Stimulated activated CD4-positive, alpha-beta T cell treated with anti-CD3 and anti-CD28 coated beads, Interleukin-12 subunit alpha, Interleukin-12 subunit beta, amount 100 ng/mL, for 4 hours (primary cell): ENCODE measurements around the gene CLASRP.
"Not testable (repeated sequence)": the region's sequence is repeated elsewhere in the genome, so short reads cannot be mapped to it uniquely, and the experiment has no call there.

Experiments
- DNase-seq: peaks from one replicate; pipeline ENCODE4 v3.0.0-alpha.2; 2020

CLASRP gene, protein sequence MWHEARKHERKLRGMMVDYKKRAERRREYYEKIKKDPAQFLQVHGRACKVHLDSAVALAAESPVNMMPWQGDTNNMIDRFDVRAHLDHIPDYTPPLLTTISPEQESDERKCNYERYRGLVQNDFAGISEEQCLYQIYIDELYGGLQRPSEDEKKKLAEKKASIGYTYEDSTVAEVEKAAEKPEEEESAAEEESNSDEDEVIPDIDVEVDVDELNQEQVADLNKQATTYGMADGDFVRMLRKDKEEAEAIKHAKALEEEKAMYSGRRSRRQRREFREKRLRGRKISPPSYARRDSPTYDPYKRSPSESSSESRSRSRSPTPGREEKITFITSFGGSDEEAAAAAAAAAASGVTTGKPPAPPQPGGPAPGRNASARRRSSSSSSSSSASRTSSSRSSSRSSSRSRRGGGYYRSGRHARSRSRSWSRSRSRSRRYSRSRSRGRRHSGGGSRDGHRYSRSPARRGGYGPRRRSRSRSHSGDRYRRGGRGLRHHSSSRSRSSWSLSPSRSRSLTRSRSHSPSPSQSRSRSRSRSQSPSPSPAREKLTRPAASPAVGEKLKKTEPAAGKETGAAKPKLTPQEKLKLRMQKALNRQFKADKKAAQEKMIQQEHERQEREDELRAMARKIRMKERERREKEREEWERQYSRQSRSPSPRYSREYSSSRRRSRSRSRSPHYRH

DNA sequence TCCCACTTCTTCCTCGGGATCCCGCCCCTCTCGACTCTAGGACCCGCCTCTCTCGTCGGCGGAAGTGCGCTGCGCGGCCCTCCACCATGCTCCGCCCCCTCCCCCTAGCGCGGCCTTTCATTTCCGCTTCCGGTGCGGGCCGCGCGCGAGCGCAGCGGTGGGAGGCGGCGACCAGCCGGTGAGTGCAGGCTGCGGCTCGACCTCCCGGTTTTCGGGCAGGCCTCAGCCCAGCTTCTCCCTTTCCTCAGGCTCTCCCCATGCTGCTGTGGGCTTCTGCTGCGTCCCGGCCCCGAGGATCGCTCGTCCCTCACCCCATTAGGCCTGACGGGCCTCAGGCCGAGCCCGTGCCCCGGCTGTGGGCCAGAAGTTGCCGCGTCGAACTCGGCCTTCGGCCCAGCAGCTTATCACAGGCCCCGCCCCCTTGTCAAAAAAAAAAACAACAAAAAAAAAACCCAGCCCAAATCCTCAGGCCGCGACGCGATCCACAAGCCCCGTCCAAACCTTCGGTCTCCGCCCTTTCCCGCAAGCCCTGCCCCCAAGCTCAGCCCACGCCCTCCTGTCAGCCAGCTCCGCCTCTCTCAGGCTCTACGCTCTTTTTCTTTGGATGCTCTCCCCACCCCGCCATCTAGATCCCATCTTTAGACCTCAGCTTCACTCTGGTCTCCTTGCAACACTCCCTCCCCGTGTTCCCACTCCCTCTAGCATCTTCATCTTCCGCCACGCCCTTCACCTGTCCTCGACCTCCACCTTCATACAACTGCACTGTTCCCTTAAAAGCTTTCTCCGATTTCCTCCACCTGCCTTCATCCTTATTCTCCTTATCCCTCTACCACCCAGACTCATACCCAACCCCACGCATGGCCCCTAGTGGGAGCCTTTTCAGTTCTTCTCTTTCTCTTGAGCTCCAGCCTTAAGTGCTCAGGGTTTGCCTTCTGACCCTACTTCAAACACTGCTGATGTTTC lies at the start of gene CLASRP:
CLASRP (plus strand) TSS at position 115 of the 963 bp plus-strand sequence. CDS start 1,168 bp downstream, outside the sequence.
- peak; percentile 86 for DNase-seq

DNA sequence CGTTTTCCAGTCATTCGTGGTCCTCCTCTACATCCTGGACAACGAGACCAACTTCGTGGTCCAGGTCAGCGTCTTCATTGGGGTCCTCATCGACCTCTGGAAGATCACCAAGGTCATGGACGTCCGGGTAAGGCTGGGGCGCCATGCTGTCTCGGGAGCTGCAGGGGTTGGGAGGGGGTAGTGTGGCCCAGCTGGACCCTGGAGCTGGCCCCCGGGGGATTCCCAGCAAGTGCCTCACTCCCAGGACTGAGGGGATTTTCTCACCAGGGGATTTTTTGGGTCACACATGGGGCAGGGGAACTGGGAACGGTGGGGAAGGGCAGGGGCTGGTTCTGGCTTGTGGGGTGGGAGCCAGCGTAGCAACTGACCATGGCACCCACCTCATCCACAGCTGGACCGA lies 48.4 kb upstream of the CLASRP start:
- no peak for DNase-seq

DNA sequence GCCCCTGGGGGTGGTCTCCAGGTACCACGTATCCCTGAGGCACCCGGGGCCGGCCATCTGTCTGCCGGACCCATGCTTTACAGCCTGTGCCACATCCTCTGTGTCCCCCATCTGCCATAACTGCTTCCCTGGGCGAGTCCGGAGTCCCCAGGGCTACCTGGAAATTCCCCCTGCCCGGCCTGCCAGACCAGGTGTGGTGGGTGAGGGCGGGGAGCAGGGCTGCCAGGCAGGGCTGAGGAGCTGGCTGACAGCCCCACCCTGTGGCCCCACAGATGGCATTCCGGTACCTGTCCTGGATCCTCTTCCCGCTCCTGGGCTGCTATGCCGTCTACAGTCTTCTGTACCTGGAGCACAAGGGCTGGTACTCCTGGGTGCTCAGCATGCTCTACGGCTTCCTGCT lies 47.9 kb upstream of the CLASRP start:
- no peak for DNase-seq

DNA sequence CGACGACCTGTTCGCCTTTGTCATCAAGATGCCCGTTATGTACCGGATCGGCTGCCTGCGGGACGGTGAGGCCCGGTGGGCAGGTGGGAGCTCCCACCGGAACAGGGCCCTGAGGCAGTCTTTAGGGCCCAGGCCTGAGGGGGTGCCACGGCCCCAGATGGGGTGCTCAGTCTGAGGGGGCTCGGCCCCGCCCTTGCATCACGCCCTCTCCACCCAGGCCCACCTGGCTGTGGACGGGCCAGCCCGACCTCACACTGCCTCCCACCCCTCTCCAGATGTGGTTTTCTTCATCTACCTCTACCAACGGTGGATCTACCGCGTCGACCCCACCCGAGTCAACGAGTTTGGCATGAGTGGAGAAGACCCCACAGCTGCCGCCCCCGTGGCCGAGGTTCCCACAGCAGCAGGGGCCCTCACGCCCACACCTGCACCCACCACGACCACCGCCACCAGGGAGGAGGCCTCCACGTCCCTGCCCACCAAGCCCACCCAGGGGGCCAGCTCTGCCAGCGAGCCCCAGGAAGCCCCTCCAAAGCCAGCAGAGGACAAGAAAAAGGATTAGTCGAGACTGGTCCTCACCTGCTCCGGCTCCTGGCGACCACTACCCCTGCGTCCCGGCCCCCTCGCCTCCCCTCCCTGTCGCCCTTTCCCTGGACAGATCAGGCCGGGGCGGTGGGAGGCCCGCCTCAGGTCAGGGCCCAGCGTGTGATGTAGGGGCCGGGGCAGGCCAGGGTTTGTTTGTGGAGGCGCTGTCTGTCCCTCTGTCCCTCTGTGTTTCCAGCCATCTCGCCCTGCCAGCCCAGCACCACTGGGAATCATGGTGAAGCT lies 46.3 kb upstream of the CLASRP start:
- DNase-seq = no peak

DNA sequence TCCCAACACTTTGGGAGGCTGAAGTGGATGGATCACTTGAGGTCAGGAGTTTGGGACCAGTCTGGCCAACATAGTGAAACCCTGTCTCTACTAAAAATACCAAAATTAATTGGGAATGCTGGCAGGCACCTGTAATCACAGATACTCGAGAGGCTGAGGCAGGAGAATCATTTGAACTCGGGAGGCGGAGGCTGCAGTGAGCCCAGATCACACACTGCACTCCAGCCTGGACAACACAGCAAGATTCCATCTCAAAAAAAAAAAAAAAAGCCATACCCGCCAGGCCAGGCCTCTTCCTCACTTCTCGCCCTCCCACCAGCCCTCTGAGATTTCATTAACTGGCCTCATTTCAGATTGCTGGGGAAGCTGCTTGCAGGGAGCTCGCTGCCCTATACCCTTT lies 45.3 kb upstream of the CLASRP start:
- DNase-seq = no peak

DNA sequence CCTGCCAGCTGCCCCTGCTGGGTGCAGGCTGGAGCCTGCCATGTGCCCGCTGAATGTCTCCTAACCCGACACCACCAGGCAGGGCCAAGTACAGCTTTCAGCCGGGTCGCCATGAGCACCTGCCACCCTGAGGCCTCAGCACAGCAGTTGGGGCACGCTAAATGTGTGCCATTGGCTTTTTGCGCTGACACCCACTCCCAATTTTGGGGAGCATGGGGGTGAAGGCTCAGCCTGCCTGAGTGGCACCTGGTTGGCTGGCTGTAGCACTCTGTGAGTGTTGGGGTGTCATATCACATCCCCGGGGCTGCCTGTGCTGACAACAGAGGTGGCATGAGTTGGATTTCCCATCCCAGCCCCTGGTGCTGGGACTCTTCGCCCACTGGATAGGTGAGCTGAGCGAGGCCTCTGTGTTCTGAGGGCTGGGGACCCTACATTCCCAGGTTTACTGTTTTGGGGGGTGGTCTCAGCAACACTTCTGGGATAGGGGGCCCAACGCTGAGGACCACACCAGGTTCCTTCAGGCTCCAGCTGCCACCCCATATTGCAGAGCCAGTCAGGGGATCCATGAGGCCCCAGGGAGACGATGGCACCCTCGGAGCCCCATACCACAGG lies 44.8 kb upstream of the CLASRP start:
- no peak for DNase-seq

DNA sequence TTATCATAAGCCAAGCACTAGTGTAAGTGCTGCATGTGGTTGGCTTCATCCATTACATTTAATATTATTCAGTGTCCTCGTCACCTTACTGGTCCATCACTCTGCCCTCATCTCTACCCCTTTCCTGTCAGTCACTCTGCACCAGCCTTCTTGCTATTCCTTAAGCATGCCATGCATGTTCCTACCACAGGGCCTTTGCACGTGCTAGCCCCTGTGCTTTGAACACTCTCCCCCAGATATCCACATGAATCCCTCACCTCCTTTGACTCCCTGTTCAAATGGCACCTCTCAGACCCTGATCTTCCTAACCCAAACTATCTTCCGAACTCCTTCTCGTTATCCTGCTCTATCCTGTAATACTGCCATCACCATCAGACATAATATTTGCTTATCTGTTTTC lies 40.8 kb upstream of the CLASRP start:
- no peak for DNase-seq

DNA sequence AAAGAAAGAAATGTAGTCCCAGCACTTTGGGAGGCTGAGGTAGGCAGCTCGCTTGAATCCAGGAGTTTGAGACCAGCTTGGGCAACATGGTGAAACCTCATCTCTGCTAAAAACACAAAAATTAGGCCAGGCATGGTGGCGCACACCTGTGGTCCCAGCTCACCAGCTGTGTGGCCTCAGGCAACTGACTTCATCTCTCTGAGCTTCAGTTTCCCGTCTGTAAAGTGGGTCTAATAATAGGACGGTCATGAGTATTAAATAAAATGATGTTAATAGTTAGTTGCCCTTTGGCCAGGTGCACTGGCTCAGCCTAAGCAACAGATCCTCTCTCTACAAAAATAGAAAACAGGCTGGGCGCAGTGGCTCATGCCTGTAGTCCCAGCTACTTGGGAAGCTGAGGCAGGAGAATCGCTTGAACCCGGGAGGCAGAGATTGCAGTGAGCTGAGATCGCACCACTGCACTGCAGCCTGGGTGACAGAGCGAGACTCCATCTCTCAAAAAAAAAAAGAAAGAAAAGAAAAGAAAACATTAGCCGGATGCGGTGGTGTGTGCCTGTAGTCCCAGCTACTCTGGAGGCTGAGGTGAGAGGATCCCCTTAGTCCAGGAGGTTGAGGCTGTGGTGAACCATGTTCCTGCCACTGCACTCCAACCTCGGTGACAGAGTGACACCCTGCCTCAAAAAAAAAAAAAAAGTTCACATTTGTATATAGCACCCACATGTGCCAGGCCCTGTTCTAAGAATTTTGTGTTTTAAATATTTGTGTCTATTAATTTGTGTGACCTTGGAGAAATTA lies 39.5 kb upstream of the CLASRP start:
- not testable (repeated sequence) for DNase-seq

DNA sequence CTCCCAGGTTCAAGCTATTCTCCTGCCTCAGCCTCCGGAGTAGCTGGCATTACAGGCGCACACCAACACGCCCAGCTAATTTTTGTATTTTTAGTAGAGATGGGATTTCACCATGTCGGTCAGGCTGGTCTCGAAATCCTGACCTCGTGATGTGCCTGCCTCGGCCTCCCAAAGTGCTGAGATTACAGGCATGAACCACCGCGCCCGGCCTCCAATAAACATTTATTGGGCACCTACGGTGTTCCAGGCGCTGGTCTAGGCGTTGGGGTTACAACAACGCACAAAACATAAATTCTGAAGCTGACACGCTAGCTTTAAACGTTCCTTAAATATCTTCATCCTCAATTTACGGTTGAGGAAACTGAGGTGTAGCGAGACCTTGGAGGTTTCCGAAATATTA lies 38.2 kb upstream of the CLASRP start:
- not testable (repeated sequence) for DNase-seq

DNA sequence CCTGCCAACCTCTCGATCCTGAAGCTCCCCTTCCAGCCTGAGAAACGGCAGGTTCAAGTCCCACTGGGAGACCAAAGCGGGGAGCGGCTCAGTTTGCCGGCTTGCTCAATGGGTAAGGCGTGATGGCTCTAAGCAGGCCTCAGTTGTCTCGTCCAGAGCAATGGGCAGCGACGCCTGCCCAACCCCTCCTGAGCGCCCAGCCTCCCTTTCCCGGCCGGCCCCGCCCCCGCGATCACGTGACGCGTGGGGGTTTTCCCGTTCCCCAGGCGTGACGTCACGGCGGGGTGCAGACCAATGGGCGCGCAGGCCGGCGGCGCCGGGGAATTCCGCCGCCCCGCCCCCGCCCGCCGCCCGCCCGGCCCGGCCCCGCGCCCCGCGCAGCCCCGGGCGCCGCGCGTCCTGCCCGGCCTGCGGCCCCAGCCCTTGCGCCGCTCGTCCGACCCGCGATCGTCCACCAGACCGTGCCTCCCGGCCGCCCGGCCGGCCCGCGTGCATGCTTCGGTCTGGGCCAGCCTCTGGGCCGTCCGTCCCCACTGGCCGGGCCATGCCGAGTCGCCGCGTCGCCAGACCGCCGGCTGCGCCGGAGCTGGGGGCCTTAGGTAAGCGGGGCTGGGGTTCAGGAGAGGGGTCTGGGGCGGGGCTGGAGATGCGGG lies 37.6 kb upstream of the CLASRP start, which contains the start of gene RELB:
RELB (plus strand) TSS at position 378 of the 653 bp plus-strand sequence; CDS start at position 494, 116 bp downstream.
- peak; percentile 99 for DNase-seq

DNA sequence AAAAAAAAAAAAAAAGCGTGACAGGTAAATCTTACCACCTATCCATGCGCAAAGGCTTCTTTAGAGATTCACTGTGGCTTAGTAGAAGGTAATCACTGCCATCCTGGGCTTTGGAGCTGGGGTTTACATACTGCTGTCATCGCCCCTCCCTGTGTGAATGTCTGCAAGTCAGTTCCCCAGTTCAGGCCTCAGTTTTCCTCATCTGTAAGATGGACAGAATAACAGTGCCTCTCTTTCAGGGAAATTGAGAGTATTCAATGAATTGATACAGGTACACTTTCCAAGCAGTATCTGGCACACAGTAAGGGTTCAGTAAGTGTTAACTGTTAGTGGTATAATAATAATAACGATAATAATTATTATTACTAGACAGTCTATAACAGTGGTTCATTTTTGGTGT lies 35.4 kb upstream of the CLASRP start:
- no peak for DNase-seq

DNA sequence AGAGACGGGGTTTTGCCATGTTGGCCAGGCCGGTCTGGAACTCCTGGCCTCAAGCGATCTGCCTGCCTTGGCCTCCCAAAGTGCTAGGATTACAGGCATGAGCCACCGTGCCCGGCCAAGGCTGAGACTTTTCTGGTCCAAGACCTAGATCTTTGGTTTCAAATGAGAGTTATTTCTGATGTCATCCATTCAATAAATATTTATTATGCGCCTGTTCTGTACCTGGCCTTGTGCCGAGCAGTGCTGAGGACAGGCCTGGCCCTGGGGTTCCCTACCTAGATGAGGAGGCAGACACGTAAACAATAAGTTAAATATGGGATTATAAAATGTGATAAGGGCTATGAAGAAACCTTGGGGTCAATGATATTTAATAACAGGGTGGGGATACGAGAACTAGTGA lies 33.1 kb upstream of the CLASRP start:
- no peak for DNase-seq

DNA sequence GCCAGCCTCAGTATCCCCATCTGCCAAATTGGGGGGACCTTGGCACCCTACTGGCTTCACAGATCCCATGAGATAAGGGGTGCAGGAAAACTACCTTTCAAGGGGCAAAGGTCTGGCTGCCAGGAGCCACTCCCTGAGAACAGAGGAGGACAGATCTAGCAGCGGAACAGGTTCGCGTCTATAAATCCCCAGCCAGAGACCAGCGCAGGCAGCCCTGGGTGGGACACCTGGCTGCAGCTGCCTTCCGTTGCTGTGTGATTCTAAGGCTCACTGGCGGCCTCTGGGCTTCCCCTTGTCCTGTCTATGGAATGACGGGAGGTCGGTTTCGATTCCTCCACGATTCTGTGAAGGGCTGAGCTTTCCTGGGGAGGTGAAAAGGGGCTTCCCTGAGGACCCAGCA lies 30.3 kb upstream of the CLASRP start:
- no peak for DNase-seq

DNA sequence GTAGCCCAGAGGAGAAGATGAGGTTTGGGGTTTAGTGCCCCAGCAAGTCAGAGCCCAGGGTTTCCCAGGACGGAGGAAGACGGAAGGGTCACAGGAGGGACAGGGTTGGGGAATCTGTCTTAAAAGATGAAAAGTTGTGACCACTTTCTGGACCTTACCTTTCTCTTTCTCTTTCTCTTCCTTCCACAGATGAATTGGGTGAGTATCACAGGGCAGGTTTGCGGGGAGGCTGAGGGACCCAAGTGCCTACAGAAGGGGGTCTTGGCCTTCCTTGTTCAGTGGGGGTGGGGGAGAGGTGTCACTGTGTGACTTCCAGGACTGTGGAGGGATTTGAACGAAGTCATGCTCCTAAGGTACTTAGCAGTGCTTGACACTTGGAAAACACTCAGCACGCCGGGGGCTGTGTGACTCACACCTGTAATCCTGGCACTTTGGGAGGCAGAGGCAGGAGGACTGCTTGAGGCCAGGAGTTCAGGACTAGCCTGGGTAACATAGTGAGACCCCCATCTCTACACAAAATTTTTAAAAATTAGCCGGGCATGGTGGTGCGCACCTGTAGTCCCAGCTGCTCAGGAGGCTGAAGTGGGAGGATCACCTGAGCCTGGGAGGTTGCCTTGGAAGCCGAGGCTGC lies 29.1 kb upstream of the CLASRP start:
- no peak for DNase-seq

DNA sequence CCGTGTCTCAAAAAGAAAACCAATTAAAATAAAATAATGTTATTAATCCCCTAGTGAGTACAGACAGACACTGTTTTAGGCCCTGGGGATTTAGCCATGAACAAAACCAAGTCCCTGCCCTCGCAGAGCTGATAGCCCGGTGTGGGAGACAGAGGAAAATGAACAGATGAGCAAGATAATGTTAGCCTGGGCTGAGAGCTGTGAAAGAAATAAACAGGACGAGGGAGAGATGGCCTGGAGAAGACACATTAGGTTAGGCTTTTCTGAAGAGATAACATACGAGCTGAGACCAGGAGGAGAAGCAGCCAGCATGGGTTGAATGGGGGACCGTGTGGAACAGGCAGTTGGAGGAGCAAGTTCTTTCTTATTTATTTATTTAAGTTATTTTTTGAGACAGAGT lies 28.5 kb upstream of the CLASRP start:
- DNase-seq = no peak

DNA sequence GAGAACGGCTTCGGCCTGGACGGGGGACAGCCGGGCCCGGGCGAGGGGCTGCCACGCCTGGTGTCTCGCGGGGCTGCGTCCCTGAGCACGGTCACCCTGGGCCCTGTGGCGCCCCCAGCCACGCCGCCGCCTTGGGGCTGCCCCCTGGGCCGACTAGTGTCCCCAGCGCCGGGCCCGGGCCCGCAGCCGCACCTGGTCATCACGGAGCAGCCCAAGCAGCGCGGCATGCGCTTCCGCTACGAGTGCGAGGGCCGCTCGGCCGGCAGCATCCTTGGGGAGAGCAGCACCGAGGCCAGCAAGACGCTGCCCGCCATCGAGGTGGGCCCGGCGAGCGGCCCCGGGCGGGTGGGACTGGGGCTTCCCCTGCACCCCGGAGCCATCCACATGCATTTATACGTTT lies 26.9 kb upstream of the CLASRP start:
- no peak for DNase-seq

DNA sequence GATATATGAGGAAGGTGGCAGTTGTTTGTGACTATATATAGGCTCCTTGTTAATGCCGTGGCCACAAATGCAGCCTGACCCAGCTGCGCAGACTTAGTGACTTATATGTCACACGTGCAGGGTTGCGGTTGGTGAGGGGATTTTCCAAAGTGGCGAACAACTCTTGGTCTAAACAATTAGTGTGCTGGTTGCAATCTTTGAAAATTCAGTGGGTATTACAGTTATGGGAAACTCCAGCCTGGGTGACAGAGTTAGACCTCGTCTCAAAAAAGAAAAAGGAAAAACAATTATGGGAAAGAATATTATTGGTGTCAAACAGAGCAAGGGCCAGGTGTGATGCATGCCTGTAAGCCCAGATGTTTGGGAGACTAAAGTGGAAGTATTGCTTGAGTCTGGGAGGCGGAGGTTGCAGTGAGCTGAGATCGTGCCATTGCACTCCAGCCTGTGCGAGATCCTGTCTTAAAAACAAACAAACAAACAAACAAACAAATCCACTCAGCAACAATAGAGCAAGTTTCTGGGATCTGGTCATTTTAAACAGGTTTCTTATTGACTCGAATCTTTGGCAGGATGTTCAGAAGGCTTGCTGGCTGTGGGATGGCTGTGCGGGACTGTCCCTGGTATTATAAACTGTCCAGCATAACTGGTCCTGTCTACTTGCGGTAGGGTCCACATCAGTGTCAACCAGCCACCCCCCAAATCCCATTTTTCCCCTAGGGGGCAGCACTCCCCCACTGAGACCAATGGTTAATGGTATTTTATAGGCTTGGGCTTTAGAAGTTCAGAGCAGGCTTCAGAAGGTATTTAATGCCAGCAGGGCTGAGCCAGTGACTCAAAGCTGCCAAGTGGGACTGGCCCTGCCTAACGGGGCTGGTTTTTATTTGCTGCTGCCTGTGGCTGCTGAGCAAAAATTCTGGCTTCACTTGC lies 22.2 kb upstream of the CLASRP start:
- peak; percentile 44 for DNase-seq

DNA sequence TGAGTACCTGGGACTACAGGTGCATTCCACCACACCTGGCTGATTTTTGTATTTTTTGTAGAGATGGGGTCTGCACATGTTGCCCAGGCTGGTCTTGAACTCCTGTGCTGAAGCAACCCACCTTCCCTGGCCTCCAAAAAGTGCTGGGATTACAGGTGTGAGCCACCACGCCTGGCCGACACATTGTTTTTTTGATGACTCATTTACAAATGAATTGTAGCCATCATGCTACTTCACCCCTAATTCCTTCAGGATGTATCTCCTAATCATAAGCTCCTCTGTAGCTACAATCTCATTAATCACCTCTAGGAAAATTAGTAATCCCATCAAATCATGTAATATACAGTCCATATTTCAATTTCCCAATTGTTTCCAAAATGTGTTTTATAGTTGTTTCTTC lies 19.7 kb upstream of the CLASRP start:
- no peak for DNase-seq

DNA sequence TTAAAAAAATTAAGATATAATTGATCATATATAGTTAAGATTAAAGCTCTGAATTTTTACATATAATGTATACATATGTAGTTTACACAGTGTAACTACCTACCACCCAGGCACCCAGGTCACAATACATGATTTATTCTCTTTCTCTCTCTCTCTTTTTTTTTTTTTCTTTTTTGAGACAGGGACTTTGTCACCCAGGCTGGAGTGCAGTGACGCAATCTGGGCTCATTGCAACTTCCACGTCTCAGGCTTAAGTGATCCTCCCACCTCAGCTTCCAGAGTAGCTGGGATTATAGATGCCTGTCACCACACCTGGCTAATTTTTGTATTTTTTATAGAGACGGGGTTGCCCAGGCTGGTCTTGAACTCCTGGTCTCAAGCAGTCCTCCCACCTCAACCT lies 18.8 kb upstream of the CLASRP start:
- DNase-seq = no peak
